ENCODE data around the gene NOVA1. TPM values are rescaled to one million over a fixed set of nuclear protein-coding genes. Genes with fewer than 3 reads are reported as not detected.
"Not testable (repeated sequence)": the region's sequence is repeated elsewhere in the genome, so short reads cannot be mapped to it uniquely, and the experiment has no call there.

Gene NOVA1
- not detected for total RNA-seq

- DNase-seq = no peak
- intact Hi-C loops (cut with micrococcal nuclease) = no loop called here
- peaks cover 37% of the 10 kb centered on the region for H3K27me3 Mint-ChIP-seq (ENCODE audit: low read depth)
- peaks cover 2% of the 10 kb centered on the region for H3K4me1 Mint-ChIP-seq (ENCODE audit: low read depth)
- peak within 1 kb of the TSS; percentile 24 for H3K4me3 Mint-ChIP-seq
- H3K9me3 Mint-ChIP-seq = peaks cover 5% of the 10 kb centered on the region
- H3K27ac Mint-ChIP-seq = no peak within 1 kb of the TSS
- H3K36me3 Mint-ChIP-seq (ENCODE audit: low read depth) = peaks cover 3% of the 10 kb centered on the region
- CTCF ChIA-PET = no interaction called here
These were observed at the start of gene NOVA1 for GRCh38 chr14:26597589-26598080. Gene NOVA1, minus strand, starts transcription at chr14:26598033. Its CDS starts 597 bp downstream, at chr14:26597436.

GRCh38 chr14:26645057-26645456, 47.2 kb upstream of the NOVA1 start:
- intact Hi-C loops (cut with micrococcal nuclease); DNase-seq; H3K36me3 Mint-ChIP-seq (ENCODE audit: low read depth); H3K4me3 Mint-ChIP-seq; H3K4me1 Mint-ChIP-seq (ENCODE audit: low read depth); H3K27me3 Mint-ChIP-seq (ENCODE audit: low read depth); CTCF ChIA-PET; H3K27ac Mint-ChIP-seq: not testable (repeated sequence)
- peaks cover 33% of the 10 kb centered on the region for H3K9me3 Mint-ChIP-seq

GRCh38 chr14:26636561-26636960, 38.7 kb upstream of the NOVA1 start:
- no peak for DNase-seq
- no peaks in the 10 kb centered on the region for H3K36me3 Mint-ChIP-seq (ENCODE audit: low read depth)
- H3K9me3 Mint-ChIP-seq = peaks cover 20% of the 10 kb centered on the region
- intact Hi-C loops (cut with micrococcal nuclease) = no loop called here
- no peak overlapping the region for H3K27ac Mint-ChIP-seq
- no peaks in the 10 kb centered on the region for H3K27me3 Mint-ChIP-seq (ENCODE audit: low read depth)
- CTCF ChIA-PET = no interaction called here
- no peak overlapping the region for H3K4me3 Mint-ChIP-seq
- H3K4me1 Mint-ChIP-seq (ENCODE audit: low read depth) = no peaks in the 10 kb centered on the region

- DNase-seq; H3K9me3 Mint-ChIP-seq; H3K4me3 Mint-ChIP-seq; intact Hi-C loops (cut with micrococcal nuclease); H3K27me3 Mint-ChIP-seq (ENCODE audit: low read depth); H3K36me3 Mint-ChIP-seq (ENCODE audit: low read depth); H3K27ac Mint-ChIP-seq; H3K4me1 Mint-ChIP-seq (ENCODE audit: low read depth); CTCF ChIA-PET: not testable (repeated sequence)
These were observed 37.1 kb upstream of the NOVA1 start for GRCh38 chr14:26634946-26635345.

- H3K27ac Mint-ChIP-seq = no peak overlapping the region
- intact Hi-C loops (cut with micrococcal nuclease) = no loop called here
- peaks cover 16% of the 10 kb centered on the region for H3K9me3 Mint-ChIP-seq
- DNase-seq = no peak
- H3K4me3 Mint-ChIP-seq = no peak overlapping the region
- H3K4me1 Mint-ChIP-seq (ENCODE audit: low read depth) = no peaks in the 10 kb centered on the region
- no peaks in the 10 kb centered on the region for H3K36me3 Mint-ChIP-seq (ENCODE audit: low read depth)
- CTCF ChIA-PET = no interaction called here
- H3K27me3 Mint-ChIP-seq (ENCODE audit: low read depth) = no peaks in the 10 kb centered on the region
These were observed 28.4 kb upstream of the NOVA1 start for GRCh38 chr14:26626256-26626655.

GRCh38 chr14:26622611-26623010, 24.8 kb upstream of the NOVA1 start:
- H3K4me1 Mint-ChIP-seq (ENCODE audit: low read depth) = no peaks in the 10 kb centered on the region
- H3K27ac Mint-ChIP-seq = no peak overlapping the region
- CTCF ChIA-PET = no interaction called here
- DNase-seq = no peak
- H3K4me3 Mint-ChIP-seq = no peak overlapping the region
- no peaks in the 10 kb centered on the region for H3K36me3 Mint-ChIP-seq (ENCODE audit: low read depth)
- peaks cover 15% of the 10 kb centered on the region for H3K9me3 Mint-ChIP-seq
- H3K27me3 Mint-ChIP-seq (ENCODE audit: low read depth) = no peaks in the 10 kb centered on the region
- intact Hi-C loops (cut with micrococcal nuclease) = no loop called here

GRCh38 chr14:26621807-26622560, 24.2 kb upstream of the NOVA1 start:
- no peak for DNase-seq
- H3K27ac Mint-ChIP-seq = no peak overlapping the region
- no peaks in the 10 kb centered on the region for H3K36me3 Mint-ChIP-seq (ENCODE audit: low read depth)
- H3K4me1 Mint-ChIP-seq (ENCODE audit: low read depth) = no peaks in the 10 kb centered on the region
- intact Hi-C loops (cut with micrococcal nuclease) = no loop called here
- peaks cover 15% of the 10 kb centered on the region for H3K9me3 Mint-ChIP-seq
- H3K4me3 Mint-ChIP-seq = no peak overlapping the region
- no peaks in the 10 kb centered on the region for H3K27me3 Mint-ChIP-seq (ENCODE audit: low read depth)
- CTCF ChIA-PET = no interaction called here

GRCh38 chr14:26621364-26621763, 23.5 kb upstream of the NOVA1 start:
- no peaks in the 10 kb centered on the region for H3K4me1 Mint-ChIP-seq (ENCODE audit: low read depth)
- no peak overlapping the region for H3K27ac Mint-ChIP-seq
- H3K9me3 Mint-ChIP-seq = peaks cover 9% of the 10 kb centered on the region
- H3K4me3 Mint-ChIP-seq = no peak overlapping the region
- no peak for DNase-seq
- H3K36me3 Mint-ChIP-seq (ENCODE audit: low read depth) = no peaks in the 10 kb centered on the region
- CTCF ChIA-PET = no interaction called here
- intact Hi-C loops (cut with micrococcal nuclease) = no loop called here
- no peaks in the 10 kb centered on the region for H3K27me3 Mint-ChIP-seq (ENCODE audit: low read depth)

- intact Hi-C loops (cut with micrococcal nuclease) = no loop called here
- no peak overlapping the region for H3K4me3 Mint-ChIP-seq
- no peak overlapping the region for H3K27ac Mint-ChIP-seq
- CTCF ChIA-PET = no interaction called here
- H3K36me3 Mint-ChIP-seq (ENCODE audit: low read depth) = no peaks in the 10 kb centered on the region
- H3K27me3 Mint-ChIP-seq (ENCODE audit: low read depth) = no peaks in the 10 kb centered on the region
- peaks cover 6% of the 10 kb centered on the region for H3K9me3 Mint-ChIP-seq
- DNase-seq = no peak
- H3K4me1 Mint-ChIP-seq (ENCODE audit: low read depth) = no peaks in the 10 kb centered on the region
These were observed 13.4 kb upstream of the NOVA1 start for GRCh38 chr14:26611259-26611658.

- CTCF ChIA-PET = no interaction called here
- Mint-ChIP-seq H3K27me3 (ENCODE audit: low read depth) (no peaks in the 10 kb centered on the region), H3K27ac (no peak overlapping the region), H3K4me1 (ENCODE audit: low read depth) (no peaks in the 10 kb centered on the region), H3K9me3 (no peaks in the 10 kb centered on the region), H3K36me3 (ENCODE audit: low read depth) (no peaks in the 10 kb centered on the region), H3K4me3 (no peak overlapping the region)
- no peak for DNase-seq
- intact Hi-C loops (cut with micrococcal nuclease) = no loop called here
These were observed 9.0 kb upstream of the NOVA1 start for GRCh38 chr14:26606729-26607312.

- CTCF ChIA-PET = no interaction called here
These were observed 7.8 kb upstream of the NOVA1 start for GRCh38 chr14:26605602-26606001.

GRCh38 chr14:26602902-26603301, 5.1 kb upstream of the NOVA1 start:
- Mint-ChIP-seq H3K36me3 (ENCODE audit: low read depth) (no peaks in the 10 kb centered on the region), H3K27me3 (ENCODE audit: low read depth) (peaks cover 19% of the 10 kb centered on the region), H3K4me3 (no peak overlapping the region), H3K4me1 (ENCODE audit: low read depth) (no peaks in the 10 kb centered on the region), H3K9me3 (peaks cover 2% of the 10 kb centered on the region), H3K27ac (no peak overlapping the region)
- intact Hi-C loops (cut with micrococcal nuclease) = no loop called here
- CTCF ChIA-PET = no interaction called here
- DNase-seq = no peak

More at GRCh38 chr14:26605602-26606001, 7.8 kb upstream of the NOVA1 start:
- Mint-ChIP-seq H3K36me3 (ENCODE audit: low read depth) (no peaks in the 10 kb centered on the region), H3K4me3 (no peak overlapping the region), H3K27ac (no peak overlapping the region), H3K9me3 (peaks cover 2% of the 10 kb centered on the region), H3K4me1 (ENCODE audit: low read depth) (no peaks in the 10 kb centered on the region), H3K27me3 (ENCODE audit: low read depth) (no peaks in the 10 kb centered on the region)
- no peak for DNase-seq
- intact Hi-C loops (cut with micrococcal nuclease) = no loop called here

GRCh38 chr14:26601856-26602255, 4.0 kb upstream of the NOVA1 start:
- no peaks in the 10 kb centered on the region for H3K4me1 Mint-ChIP-seq (ENCODE audit: low read depth)
- H3K36me3 Mint-ChIP-seq (ENCODE audit: low read depth) = no peaks in the 10 kb centered on the region
- peaks cover 24% of the 10 kb centered on the region for H3K27me3 Mint-ChIP-seq (ENCODE audit: low read depth)
- intact Hi-C loops (cut with micrococcal nuclease) = no loop called here
- peaks cover 2% of the 10 kb centered on the region for H3K9me3 Mint-ChIP-seq
- H3K4me3 Mint-ChIP-seq = no peak overlapping the region
- H3K27ac Mint-ChIP-seq = no peak overlapping the region
- CTCF ChIA-PET = no interaction called here
- DNase-seq = no peak

Data from activated naive CD4-positive, alpha-beta T cell treated with anti-CD3 and anti-CD28 coated beads for 36 hours (primary cell).